HG03354 (cell line): ENCODE results near the gene CPHXL.

Experiments used
- ATAC-seq: cut with Tn5 transposase; IDR thresholded peaks from one replicate; pipeline ENCODE4 v1.9.1; 2021; ENCODE audit warnings: mild to moderate bottlenecking; ENCODE audit not compliant: unreplicated experiment, poor library complexity, severe bottlenecking

CPHXL gene

GRCh38 chr16:75703306-75703705, 23.0 kb downstream of the CPHXL start:
- no peak for ATAC-seq

- ATAC-seq: no peak
These were observed 24.0 kb downstream of the CPHXL start for GRCh38 chr16:75702242-75702641.

- no peak for ATAC-seq
These were observed 24.9 kb downstream of the CPHXL start, which contains the start of gene DUXB for GRCh38 chr16:75701361-75701760. Gene DUXB (minus strand): TSS chr16:75701461. CDS start chr16:75701418, 43 bp downstream.

GRCh38 chr16:75697571-75697970, 28.7 kb downstream of the CPHXL start:
- ATAC-seq: no peak

- no peak for ATAC-seq
These were observed 30.6 kb downstream of the CPHXL start for GRCh38 chr16:75695708-75696107.

- no peak for ATAC-seq
These were observed 38.9 kb downstream of the CPHXL start for GRCh38 chr16:75687361-75687760.

- ATAC-seq: no peak
These were observed 44.0 kb downstream of the CPHXL start for GRCh38 chr16:75682308-75682707.

GRCh38 chr16:75679366-75679765, 46.9 kb downstream of the CPHXL start:
- no peak for ATAC-seq

- ATAC-seq: no peak
These were observed 49.4 kb downstream of the CPHXL start, which contains the start of gene CPHXL2 for GRCh38 chr16:75676909-75677308. Gene CPHXL2 (minus strand): TSS chr16:75677009. CDS start chr16:75676999, 10 bp downstream.

- ATAC-seq: no peak
These were observed 58.8 kb downstream of the CPHXL start for GRCh38 chr16:75667503-75667902.
